GM12873 (cell line): ENCODE measurements around the gene RNU5B-1.

Source experiments
- CTCF ChIP-seq: IDR thresholded peaks from 2 replicates; pipeline ENCODE4 v1.5.1; 2012; ENCODE audit warnings: low read depth, mild to moderate bottlenecking, moderate library complexity, low read length, control low read depth; ENCODE audit not compliant: insufficient read depth; ENCODE audit errors: missing control alignments

Gene RNU5B-1

GRCh38 chr15:65278480-65278879 lies 26.0 kb upstream of the RNU5B-1 start:
- no peak for TF ChIP-seq CTCF

GRCh38 chr15:65285291-65286068 lies 19.0 kb upstream of the RNU5B-1 start:
- no peak for TF ChIP-seq CTCF

- no peak for TF ChIP-seq CTCF
These were observed 18.3 kb upstream of the RNU5B-1 start for GRCh38 chr15:65286069-65286703.

GRCh38 chr15:65286704-65287519 lies 17.6 kb upstream of the RNU5B-1 start, which contains the start of gene PARP16:
Gene PARP16, minus strand, starts transcription at chr15:65286883. Its CDS starts 457 bp downstream, at chr15:65286426.
- peak; percentile 28 for TF ChIP-seq CTCF

GRCh38 chr15:65287520-65287855 lies 17.0 kb upstream of the RNU5B-1 start:
- TF ChIP-seq CTCF, result no peak

GRCh38 chr15:65289261-65289854 lies 15.1 kb upstream of the RNU5B-1 start:
- TF ChIP-seq CTCF, result no peak
